ENCODE data around the gene PLA2G6. TPM values are rescaled to one million over a fixed set of nuclear protein-coding genes. Genes with fewer than 3 reads are reported as not detected.

Gene PLA2G6
- total RNA-seq, 4 donors from 2014 or later: 12.9 to 24.2 (median 14.2) TPM

GRCh38 chr22:38106814-38107578, 74.6 kb downstream of the PLA2G6 start:
- no peak for DNase-seq

GRCh38 chr22:38104084-38104483, 77.5 kb downstream of the PLA2G6 start:
- Histone ChIP-seq H3K4me1 (peaks cover 0 to 13% (median 5%) of the 10 kb centered on the region in 3 donors), H3K27ac (no peak overlapping the region), H3K4me3 (no peak overlapping the region), H3K27me3 (no peaks in the 10 kb centered on the region), H3K9me3 (no peaks in the 10 kb centered on the region), H3K36me3 (no peaks in the 10 kb centered on the region)
- intact Hi-C loops (cut with DNase I): loop anchor here (10.0 kb wide), 1 partner anchor 121 kb away; no protein-coding TSS in a partner anchor
- WGBS, 2 donors: 78 to 81% methylated on average over 6 of the region's 6 CpGs
- peak in 3 of 6 experiments; percentile 22 to 32 (median 32) for TF ChIP-seq CTCF (IDR thresholded peaks at IDR 0.05)
- TF ChIP-seq POLR2A (IDR thresholded peaks at IDR 0.05): no peak
- DNase-seq: no peak

More at GRCh38 chr22:38106814-38107578, 74.6 kb downstream of the PLA2G6 start:
- Histone ChIP-seq H3K9me3 (no peaks in the 10 kb centered on the region), H3K4me1 (peaks cover 5 to 30% (median 16%) of the 10 kb centered on the region in 3 donors), H3K36me3 (peaks cover 0 to 1% (median 0%) of the 10 kb centered on the region in 3 donors), H3K27ac (no peak overlapping the region), H3K4me3 (no peak overlapping the region), H3K27me3 (peaks cover 0 to 4% (median 0%) of the 10 kb centered on the region in 4 donors)
- 74 to 86% methylated on average over 9 to 10 of the region's 17 CpGs for WGBS, 2 donors
- no peak for TF ChIP-seq CTCF (IDR thresholded peaks at IDR 0.05)
- no peak for TF ChIP-seq POLR2A (IDR thresholded peaks at IDR 0.05)
- intact Hi-C loops (cut with DNase I): loop anchor here (10.0 kb wide), 1 partner anchor 118 kb away; no protein-coding TSS in a partner anchor

- TF ChIP-seq POLR2A (IDR thresholded peaks at IDR 0.05) (no peak), CTCF (IDR thresholded peaks at IDR 0.05) (no peak)
- Histone ChIP-seq H3K27ac (no peak overlapping the region), H3K4me3 (no peak overlapping the region), H3K4me1 (peaks cover 0 to 13% (median 5%) of the 10 kb centered on the region in 3 donors), H3K27me3 (no peaks in the 10 kb centered on the region), H3K9me3 (no peaks in the 10 kb centered on the region), H3K36me3 (no peaks in the 10 kb centered on the region)
- WGBS, 2 donors: 62 to 72% methylated on average over 8 of the region's 8 CpGs
- intact Hi-C loops (cut with DNase I): loop anchor here (10.0 kb wide), 1 partner anchor 121 kb away; no protein-coding TSS in a partner anchor
- no peak for DNase-seq
Observed at GRCh38 chr22:38103641-38104040, 78.0 kb downstream of the PLA2G6 start.

GRCh38 chr22:38098410-38099249, 83.0 kb downstream of the PLA2G6 start:
- TF ChIP-seq POLR2A (IDR thresholded peaks at IDR 0.05) (no peak), CTCF (IDR thresholded peaks at IDR 0.05) (no peak)
- Histone ChIP-seq H3K27ac (no peak overlapping the region), H3K9me3 (no peaks in the 10 kb centered on the region), H3K36me3 (no peaks in the 10 kb centered on the region), H3K4me3 (no peak overlapping the region), H3K4me1 (peaks cover 0 to 12% (median 0%) of the 10 kb centered on the region in 3 donors), H3K27me3 (no peaks in the 10 kb centered on the region)
- 53 to 58% methylated on average over 7 to 9 of the region's 9 CpGs for WGBS, 2 donors
- DNase-seq: no peak
- intact Hi-C loops (cut with DNase I): no loop called here

Data from esophagus squamous epithelium (tissue), 5 donors.